H9 (cell line): ENCODE results near the gene ARMH1. TPM values are rescaled to one million over a fixed set of nuclear protein-coding genes. Genes with fewer than 3 reads are reported as not detected.

Source experiments
- DNase-seq: peaks from one replicate; pipeline ENCODE4 v3.0.0-alpha.2; 2017
- H2AFZ ChIP-seq: one replicate; pipeline ENCODE4 v1.6.1; 2013; ENCODE audit warnings: mild to moderate bottlenecking, low read length, control low read depth, moderate library complexity
- H2AK5ac ChIP-seq: 2 replicates; pipeline ENCODE4 v1.6.1; 2013; ENCODE audit warnings: low read length, control low read depth, mixed read lengths; ENCODE audit not compliant: insufficient read length
- H2BK120ac ChIP-seq: one replicate; pipeline ENCODE4 v1.6.1; 2013; ENCODE audit warnings: low read depth, mild to moderate bottlenecking, low read length, control low read depth, inconsistent platforms; ENCODE audit not compliant: poor library complexity, severe bottlenecking
- H2BK12ac ChIP-seq: 2 replicates; pipeline ENCODE4 v1.6.1; 2013; ENCODE audit warnings: low read length, control low read depth, mixed read lengths, low read depth; ENCODE audit not compliant: insufficient read length
- H2BK15ac ChIP-seq: 2 replicates; pipeline ENCODE4 v1.6.1; 2013; ENCODE audit warnings: low read depth, low read length, control low read depth
- H2BK20ac ChIP-seq: one replicate; pipeline ENCODE4 v1.6.1; 2013; ENCODE audit warnings: low read depth, mild to moderate bottlenecking, low read length, control low read depth, inconsistent platforms; ENCODE audit not compliant: poor library complexity, severe bottlenecking
- H2BK5ac ChIP-seq: 2 replicates; pipeline ENCODE4 v1.6.1; 2013; ENCODE audit warnings: low read length, control low read depth, mixed read lengths; ENCODE audit not compliant: insufficient read length
- H3K14ac ChIP-seq: 2 replicates; pipeline ENCODE4 v1.6.1; 2013; ENCODE audit warnings: low read length, control low read depth; ENCODE audit not compliant: insufficient read depth
- H3K18ac ChIP-seq: 2 replicates; pipeline ENCODE4 v1.6.1; 2013; ENCODE audit warnings: low read depth, mild to moderate bottlenecking, mixed read lengths, low read length, control low read depth; ENCODE audit not compliant: insufficient read length
- H3K23ac ChIP-seq: 2 replicates; pipeline ENCODE4 v1.6.1; 2013; ENCODE audit warnings: low read length, control low read depth, mixed read lengths, low read depth; ENCODE audit not compliant: insufficient read length
- H3K23me2 ChIP-seq: 2 replicates; pipeline ENCODE4 v1.6.1; 2013; ENCODE audit warnings: low read depth, mild to moderate bottlenecking, mixed read lengths, low read length, control low read depth; ENCODE audit not compliant: insufficient read length, poor library complexity, severe bottlenecking
- H3K27ac ChIP-seq: 2 replicates; pipeline ENCODE4 v1.5.1; 2013; ENCODE audit warnings: low read length, control low read depth, mixed read lengths, low read depth; ENCODE audit not compliant: insufficient read length
- H3K27me3 ChIP-seq: 2 replicates; pipeline ENCODE4 v1.6.1; 2013; ENCODE audit warnings: low read length, control low read depth, inconsistent platforms; ENCODE audit not compliant: insufficient read depth
- H3K4ac ChIP-seq: 2 replicates; pipeline ENCODE4 v1.6.1; 2013; ENCODE audit warnings: low read depth, mild to moderate bottlenecking, control low read depth, inconsistent platforms, low read length, moderate library complexity
- H3K4me1 ChIP-seq: 2 replicates; pipeline ENCODE4 v1.6.1; 2013; ENCODE audit warnings: low read length, control low read depth, inconsistent platforms; ENCODE audit not compliant: insufficient read depth
- H3K4me2 ChIP-seq: 2 replicates; pipeline ENCODE4 v1.6.1; 2013; ENCODE audit warnings: low read length, control low read depth, mixed read lengths; ENCODE audit not compliant: insufficient read length, insufficient read depth
- H3K56ac ChIP-seq: 2 replicates; pipeline ENCODE4 v1.6.1; 2013; ENCODE audit warnings: low read depth, mild to moderate bottlenecking, mixed read lengths, low read length, control low read depth; ENCODE audit not compliant: insufficient read length
- H3K79me1 ChIP-seq: 2 replicates; pipeline ENCODE4 v1.6.1; 2013; ENCODE audit warnings: low read depth, mild to moderate bottlenecking, moderate library complexity, low read length, control low read depth, inconsistent platforms; ENCODE audit not compliant: insufficient read depth, poor library complexity, severe bottlenecking
- H3K79me2 ChIP-seq: 2 replicates; pipeline ENCODE4 v1.6.1; 2013; ENCODE audit warnings: low read length, control low read depth, inconsistent platforms; ENCODE audit not compliant: insufficient read depth
- H3K9ac ChIP-seq: 2 replicates; pipeline ENCODE4 v1.6.1; 2013; ENCODE audit warnings: low read length, control low read depth, mixed read lengths; ENCODE audit not compliant: insufficient read length; ENCODE audit errors: extremely low read depth
- H3K9me3 ChIP-seq: one replicate; pipeline ENCODE4 v1.6.1; 2013; ENCODE audit warnings: low read depth, low read length, inconsistent platforms; ENCODE audit not compliant: control insufficient read depth
- H3T11ph ChIP-seq: one replicate; pipeline ENCODE4 v1.6.1; 2013; ENCODE audit warnings: mild to moderate bottlenecking, low read length, control low read depth, inconsistent platforms
- H4K20me1 ChIP-seq: one replicate; pipeline ENCODE4 v1.6.1; 2013; ENCODE audit not compliant: control insufficient read depth, insufficient read length, insufficient read depth
- H4K5ac ChIP-seq: 2 replicates; pipeline ENCODE4 v1.6.1; 2013; ENCODE audit warnings: low read depth, mild to moderate bottlenecking, mixed read lengths, low read length, control low read depth; ENCODE audit not compliant: insufficient read length
- H4K8ac ChIP-seq: replicated peaks from 2 replicates; pipeline ENCODE4 v1.6.1; 2013; ENCODE audit warnings: low read length, control low read depth, mixed read lengths, low read depth; ENCODE audit not compliant: insufficient read length
- H4K91ac ChIP-seq: 2 replicates; pipeline ENCODE4 v1.6.1; 2013; ENCODE audit warnings: low read depth, mild to moderate bottlenecking, moderate library complexity, mixed read lengths, low read length, control low read depth; ENCODE audit not compliant: insufficient read length
- H3K27ac Mint-ChIP-seq, 3 experiments: 2 replicates in 2 of 3; 3 replicates in 1 of 3; pipeline ENCODE4 v1.8.0; 2020 to 2021; ENCODE audit warnings: mixed read lengths in 3 of 3, mild to moderate bottlenecking in 1 of 3, moderate library complexity in 1 of 3
- H3K27me3 Mint-ChIP-seq: 2 replicates; pipeline ENCODE4 v1.8.0; 2021; ENCODE audit warnings: low read depth, mild to moderate bottlenecking, moderate library complexity, mixed read lengths
- H3K36me3 Mint-ChIP-seq, 3 experiments: 2 replicates in 2 of 3; 3 replicates in 1 of 3; pipeline ENCODE4 v1.8.0; 2020 to 2021; ENCODE audit warnings: low read depth in 3 of 3, mixed read lengths in 3 of 3; ENCODE audit not compliant: insufficient read depth in 1 of 3
- H3K4me1 Mint-ChIP-seq, 2 experiments: 2 replicates each; pipeline ENCODE4 v1.8.0; 2020; ENCODE audit warnings: mixed read lengths in 2 of 2
- H3K4me3 Mint-ChIP-seq, 2 experiments: 2 replicates in 1 of 2; 3 replicates in 1 of 2; pipeline ENCODE4 v1.8.0; 2020 to 2021; ENCODE audit warnings: mild to moderate bottlenecking in 2 of 2, mixed read lengths in 2 of 2, moderate library complexity in 1 of 2
- H3K9me3 Mint-ChIP-seq, 2 experiments: 2 replicates in 1 of 2; 3 replicates in 1 of 2; pipeline ENCODE4 v1.8.0; 2020; ENCODE audit warnings: mild to moderate bottlenecking in 2 of 2, mixed read lengths in 2 of 2, moderate library complexity in 1 of 2
- CTCF ChIP-seq: fragments of 200-600 bp; sonication (generic); conservative IDR thresholded peaks from 3 replicates; pipeline ENCODE4 v1.8.0; 2021; ENCODE audit warnings: antibody characterized with exemption, mild to moderate bottlenecking
- WGBS: extraction: QIAGEN DNeasy Blood & Tissue Kit; methylation state at CpG from one replicate; pipeline ENCODE4 v1.1.7; 2013; ENCODE audit warnings: missing lambda C conversion rate, low lambda C conversion rate, mixed read lengths; ENCODE audit not compliant: insufficient read length; ENCODE audit errors: extremely low coverage; 5-methylcytosine and 5-hydroxymethylcytosine counted together
- total RNA-seq: library from RNA; stranded (reverse); gene quantifications from 2 replicates; pipeline ENCODE4 v1.2.1, GENCODE V29; 2021

ARMH1 gene
- total RNA-seq, 1 experiment from 2014 or later, result 1.0 TPM

GRCh38 chr1:44714944-44715571 lies 40.5 kb downstream of the ARMH1 start:
- H4K20me1 ChIP-seq, result no peaks in the 10 kb centered on the region
- no peak overlapping the region for H3K4me3 Mint-ChIP-seq
- no peak overlapping the region for H2BK20ac ChIP-seq
- no peak overlapping the region for H4K91ac ChIP-seq
- H3K4me1 ChIP-seq, result no peaks in the 10 kb centered on the region
- H3K23me2 ChIP-seq, result no peaks in the 10 kb centered on the region
- H3K36me3 Mint-ChIP-seq, result no peaks in the 10 kb centered on the region
- no peak overlapping the region for H3K27ac ChIP-seq
- peak; percentile 80 for DNase-seq
- H2AFZ ChIP-seq, result peak overlapping the region; percentile 79
- no peak overlapping the region for H3K14ac ChIP-seq
- H3K4me2 ChIP-seq, result no peak overlapping the region
- no peaks in the 10 kb centered on the region for H3K79me2 ChIP-seq
- peak; percentile 94 for TF ChIP-seq CTCF
- H4K8ac ChIP-seq, result no peak overlapping the region
- no peaks in the 10 kb centered on the region; the same call in 1 of the 2 replicates for H3K27me3 Mint-ChIP-seq
- no peak overlapping the region for H3K18ac ChIP-seq
- H3K9me3 ChIP-seq, result no peaks in the 10 kb centered on the region
- H2AK5ac ChIP-seq, result no peak overlapping the region
- H3K27ac Mint-ChIP-seq, result no peak overlapping the region
- no peak overlapping the region for H2BK5ac ChIP-seq
- no peak overlapping the region for H3K23ac ChIP-seq
- H3K79me1 ChIP-seq, result no peaks in the 10 kb centered on the region
- WGBS, result no CpG with 5 or more reads among the region's 9 CpGs
- peaks cover 0 to 4% of the 10 kb centered on the region in 2 experiments; a peak in 1 of 4 replicates for H3K4me1 Mint-ChIP-seq
- no peaks in the 10 kb centered on the region; a peak in 1 of 5 replicates for H3K9me3 Mint-ChIP-seq
- H3T11ph ChIP-seq, result no peak overlapping the region
- H4K5ac ChIP-seq, result no peak overlapping the region
- H2BK15ac ChIP-seq, result no peak overlapping the region
- H3K4ac ChIP-seq, result no peak overlapping the region
- no peak overlapping the region for H3K9ac ChIP-seq
- no peak overlapping the region for H3K56ac ChIP-seq
- no peaks in the 10 kb centered on the region for H3K27me3 ChIP-seq
- H2BK12ac ChIP-seq, result no peak overlapping the region
- no peak overlapping the region for H2BK120ac ChIP-seq
